ENCODE measurements around the gene TSSK2.

TSSK2 gene

GRCh38 chr22:19147195-19147780, 16.2 kb downstream of the TSSK2 start:
- no peak overlapping the region for H3K27ac ChIP-seq
- no peak overlapping the region for H3K4me3 ChIP-seq
- TF ChIP-seq POLR2AphosphoS5 (IDR thresholded peaks at IDR 0.05; ENCODE audit: borderline replicate concordance, low read depth, low read length) = no peak
- no peak for TF ChIP-seq FOXP2 (optimal IDR thresholded peaks at IDR 0.05; ENCODE audit: control extremely low read depth, extremely low read length, insufficient read depth)
- no peak for TF ChIP-seq EZH2 (IDR thresholded peaks at IDR 0.05)
- H3K9ac ChIP-seq (ENCODE audit: insufficient read length) = no peak overlapping the region
- no peaks in the 10 kb centered on the region for H3K9me3 ChIP-seq (ENCODE audit: low read depth, low read length)
- DNase-seq (ENCODE audit: low read depth, low spot score) = no peak
- H3K36me3 ChIP-seq (ENCODE audit: insufficient read depth, low read length) = peaks cover 2% of the 10 kb centered on the region; the same call in 1 of the 2 replicates

- TF ChIP-seq EZH2 (IDR thresholded peaks at IDR 0.05) = no peak
- TF ChIP-seq FOXP2 (optimal IDR thresholded peaks at IDR 0.05; ENCODE audit: control extremely low read depth, extremely low read length, insufficient read depth) = no peak
- no peak for TF ChIP-seq POLR2AphosphoS5 (IDR thresholded peaks at IDR 0.05; ENCODE audit: borderline replicate concordance, low read depth, low read length)
- H3K9me3 ChIP-seq (ENCODE audit: low read depth, low read length) = no peaks in the 10 kb centered on the region
- H3K36me3 ChIP-seq (ENCODE audit: insufficient read depth, low read length) = no peaks in the 10 kb centered on the region
- H3K4me3 ChIP-seq = no peak overlapping the region
- no peak overlapping the region for H3K27ac ChIP-seq
- no peak overlapping the region for H3K9ac ChIP-seq (ENCODE audit: insufficient read length)
- DNase-seq (ENCODE audit: low read depth, low spot score) = no peak
Observed at GRCh38 chr22:19148417-19149046, 17.4 kb downstream of the TSSK2 start.

GRCh38 chr22:19149047-19149883, 18.2 kb downstream of the TSSK2 start:
- TF ChIP-seq EZH2 (IDR thresholded peaks at IDR 0.05) = peak; percentile 66
- no peak for TF ChIP-seq POLR2AphosphoS5 (IDR thresholded peaks at IDR 0.05; ENCODE audit: borderline replicate concordance, low read depth, low read length)
- no peak overlapping the region for H3K27ac ChIP-seq
- DNase-seq (ENCODE audit: low read depth, low spot score) = no peak
- H3K9ac ChIP-seq (ENCODE audit: insufficient read length) = no peak overlapping the region
- no peaks in the 10 kb centered on the region for H3K9me3 ChIP-seq (ENCODE audit: low read depth, low read length)
- no peaks in the 10 kb centered on the region for H3K36me3 ChIP-seq (ENCODE audit: insufficient read depth, low read length)
- H3K4me3 ChIP-seq = peak overlapping the region; percentile 38; the same call in 1 of the 2 replicates

DNA sequence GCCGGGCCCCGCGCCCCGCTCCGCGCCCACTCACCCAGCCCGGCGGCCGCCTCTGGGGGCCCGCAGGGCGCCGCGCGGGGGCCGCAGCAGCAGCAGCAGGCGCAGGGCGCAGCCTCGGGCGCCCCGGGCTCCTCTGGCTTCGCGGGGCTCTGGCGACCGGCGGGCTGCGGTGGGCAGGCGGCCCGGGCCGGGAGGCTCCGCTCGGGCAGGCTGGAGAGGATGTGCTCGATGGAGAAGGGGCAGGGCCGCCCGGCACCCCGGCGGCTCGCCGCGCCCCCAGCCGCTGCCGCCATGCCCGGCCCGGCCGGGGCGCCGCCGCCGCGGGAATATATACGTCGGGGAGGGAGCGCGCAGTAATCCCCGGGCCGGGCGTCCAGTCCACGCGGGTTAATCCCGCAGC, 18.9 kb downstream of the TSSK2 start, which contains the start of gene GSC2:
Gene GSC2, minus strand, starts transcription at position 302 of the 400 bp plus-strand sequence. Its CDS starts 9 bp downstream, at position 293.
- no peaks in the 10 kb centered on the region for H3K36me3 ChIP-seq (ENCODE audit: insufficient read depth, low read length)
- peak within 1 kb of the TSS; percentile 38; the same call in 1 of the 2 replicates for H3K4me3 ChIP-seq
- no peak within 1 kb of the TSS for H3K9ac ChIP-seq (ENCODE audit: insufficient read length)
- H3K9me3 ChIP-seq (ENCODE audit: low read depth, low read length) = no peaks in the 10 kb centered on the region
- DNase-seq (ENCODE audit: low read depth, low spot score) = no peak
- TF ChIP-seq POLR2AphosphoS5 (IDR thresholded peaks at IDR 0.05; ENCODE audit: borderline replicate concordance, low read depth, low read length) (no peak), FOXP2 (optimal IDR thresholded peaks at IDR 0.05; ENCODE audit: control extremely low read depth, extremely low read length, insufficient read depth) (no peak), EZH2 (IDR thresholded peaks at IDR 0.05) (no peak)
- H3K27ac ChIP-seq = no peak within 1 kb of the TSS

DNA sequence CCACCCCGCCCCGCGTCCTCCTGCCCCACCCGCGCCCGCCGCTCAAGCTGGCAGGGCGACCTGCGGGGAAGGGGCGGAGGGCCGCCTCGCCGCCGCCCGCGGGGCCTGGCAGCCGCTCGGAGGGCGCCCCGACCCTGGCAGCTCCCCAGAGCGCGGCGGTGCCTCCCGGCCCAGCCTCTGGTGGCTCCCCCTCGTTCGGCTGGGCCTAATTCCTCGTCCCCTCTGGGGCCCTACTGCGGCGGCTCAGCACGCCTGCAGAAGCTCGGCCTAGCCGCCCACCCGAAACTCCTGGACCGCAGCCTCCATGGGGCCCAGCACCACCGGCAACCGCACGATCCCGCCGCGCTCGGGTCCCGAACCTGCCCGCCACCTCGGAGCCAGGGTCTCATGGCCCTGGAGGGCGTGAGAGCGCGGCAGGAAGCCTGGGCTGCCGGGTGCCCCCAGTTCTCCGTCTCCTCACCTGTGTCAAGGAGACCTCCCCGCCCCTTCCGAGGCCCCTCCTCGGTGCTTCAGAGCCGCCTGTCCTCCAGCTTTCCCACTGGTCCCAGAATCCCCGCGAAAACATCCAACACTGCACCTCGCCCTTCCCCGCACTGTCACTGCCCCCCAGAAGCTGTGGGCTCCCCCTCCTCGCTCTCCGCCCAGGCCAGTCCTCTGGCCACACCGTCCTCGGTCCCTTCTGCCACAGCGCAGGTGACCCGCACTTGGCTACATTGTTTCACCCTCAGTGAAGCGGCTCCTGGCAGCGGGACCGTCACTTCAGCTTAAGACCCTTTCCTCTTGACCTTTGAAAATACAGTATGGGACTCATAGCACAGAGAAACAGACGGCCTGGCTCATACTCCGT, 19.6 kb downstream of the TSSK2 start:
- Histone ChIP-seq H3K9ac (ENCODE audit: insufficient read length) (no peak overlapping the region), H3K4me3 (no peak overlapping the region), H3K27ac (no peak overlapping the region), H3K36me3 (ENCODE audit: insufficient read depth, low read length) (no peaks in the 10 kb centered on the region), H3K9me3 (ENCODE audit: low read depth, low read length) (no peaks in the 10 kb centered on the region)
- DNase-seq (ENCODE audit: low read depth, low spot score) = no peak
- TF ChIP-seq FOXP2 (optimal IDR thresholded peaks at IDR 0.05; ENCODE audit: control extremely low read depth, extremely low read length, insufficient read depth) = no peak
- no peak for TF ChIP-seq EZH2 (IDR thresholded peaks at IDR 0.05)
- TF ChIP-seq POLR2AphosphoS5 (IDR thresholded peaks at IDR 0.05; ENCODE audit: borderline replicate concordance, low read depth, low read length) = no peak

DNA sequence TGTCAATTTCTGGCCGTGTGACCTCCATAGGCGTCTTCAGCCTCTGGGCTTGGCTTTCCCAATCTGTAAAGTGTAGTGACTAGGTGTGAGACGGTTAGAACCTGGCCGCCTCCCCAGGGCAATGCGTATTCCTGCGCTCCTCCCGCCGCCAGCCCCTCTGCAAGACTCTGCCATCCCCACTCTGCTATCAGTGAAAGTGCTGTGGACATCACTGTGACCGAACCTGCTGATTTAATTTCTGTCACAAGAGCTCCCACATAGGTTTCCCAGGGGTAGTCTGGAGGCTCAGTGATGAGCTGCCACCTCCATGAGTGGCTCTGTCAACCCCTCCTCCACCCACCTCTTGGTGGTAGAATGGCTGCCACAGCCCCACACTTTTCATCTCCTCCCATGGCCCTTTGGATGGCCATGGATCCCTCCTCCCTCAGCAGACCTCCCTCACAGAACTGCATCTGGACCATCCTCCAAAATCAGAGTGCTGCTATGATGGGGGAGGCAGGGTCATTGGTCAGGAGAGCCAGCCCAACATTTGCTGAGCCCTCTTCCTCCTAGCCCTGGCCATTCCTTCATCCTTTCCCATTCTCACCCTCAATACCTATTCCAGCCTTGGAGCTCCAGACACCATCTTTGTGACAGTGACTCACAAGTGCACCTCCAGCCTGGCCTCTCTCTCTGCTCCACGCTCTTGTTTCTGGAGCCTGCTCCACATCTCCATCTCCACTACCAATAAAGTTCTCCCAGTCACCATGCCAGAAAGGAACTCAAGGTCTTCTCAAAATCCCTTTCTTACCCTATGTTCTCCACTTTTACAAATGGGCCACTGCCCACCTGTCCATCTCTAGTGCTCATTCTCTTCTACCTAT, 20.5 kb downstream of the TSSK2 start:
- no peak overlapping the region for H3K27ac ChIP-seq
- no peak overlapping the region for H3K9ac ChIP-seq (ENCODE audit: insufficient read length)
- H3K36me3 ChIP-seq (ENCODE audit: insufficient read depth, low read length) = no peaks in the 10 kb centered on the region
- H3K9me3 ChIP-seq (ENCODE audit: low read depth, low read length) = no peaks in the 10 kb centered on the region
- H3K4me3 ChIP-seq = no peak overlapping the region
- TF ChIP-seq EZH2 (IDR thresholded peaks at IDR 0.05) (no peak), FOXP2 (optimal IDR thresholded peaks at IDR 0.05; ENCODE audit: control extremely low read depth, extremely low read length, insufficient read depth) (no peak), POLR2AphosphoS5 (IDR thresholded peaks at IDR 0.05; ENCODE audit: borderline replicate concordance, low read depth, low read length) (no peak)
- DNase-seq (ENCODE audit: low read depth, low spot score) = no peak
